Ishikawa (cell line): ENCODE data around the gene KRT31.

Source experiments
- CEBPB ChIP-seq: IDR thresholded peaks from 2 replicates; pipeline ENCODE4 v1.6.1; 2012
- CREB1 ChIP-seq: IDR thresholded peaks from 2 replicates; pipeline ENCODE4 v1.6.1; 2012; ENCODE audit warnings: low read depth
- EGR1 ChIP-seq: IDR thresholded peaks from 2 replicates; pipeline ENCODE4 v1.6.1; 2012
- EP300 ChIP-seq: IDR thresholded peaks from 2 replicates; pipeline ENCODE4 v1.6.1; 2012; ENCODE audit warnings: borderline replicate concordance
- FOXM1 ChIP-seq: IDR thresholded peaks from 2 replicates; pipeline ENCODE4 v1.6.1; 2012; ENCODE audit warnings: low read depth, borderline replicate concordance
- NFIC ChIP-seq: IDR thresholded peaks from 2 replicates; pipeline ENCODE4 v1.6.1; 2012
- RAD21 ChIP-seq: IDR thresholded peaks from 2 replicates; pipeline ENCODE4 v1.6.1; 2012; ENCODE audit warnings: low read depth
- REST ChIP-seq: IDR thresholded peaks from 2 replicates; pipeline ENCODE4 v1.6.1; 2012; ENCODE audit warnings: low read depth, mild to moderate bottlenecking
- TAF1 ChIP-seq: IDR thresholded peaks from 2 replicates; pipeline ENCODE4 v1.6.1; 2012; ENCODE audit warnings: low read depth, mild to moderate bottlenecking
- TCF12 ChIP-seq: IDR thresholded peaks from 2 replicates; pipeline ENCODE4 v1.6.1; 2012; ENCODE audit warnings: low read depth
- TEAD4 ChIP-seq: IDR thresholded peaks from 2 replicates; pipeline ENCODE4 v1.6.1; 2012
- YY1 ChIP-seq: IDR thresholded peaks from 2 replicates; pipeline ENCODE4 v1.6.1; 2012; ENCODE audit warnings: low read depth
- ZBTB7A ChIP-seq: IDR thresholded peaks from 2 replicates; pipeline ENCODE4 v1.6.1; 2012; ENCODE audit warnings: low read depth
- TF ChIP-seq, protein P1 (sequence below): IDR thresholded peaks from 2 replicates; pipeline ENCODE4 v1.6.1; 2012
- TF ChIP-seq, protein P2 (sequence below): IDR thresholded peaks from 2 replicates; pipeline ENCODE4 v1.6.1; 2012

KRT31 gene

DNA sequence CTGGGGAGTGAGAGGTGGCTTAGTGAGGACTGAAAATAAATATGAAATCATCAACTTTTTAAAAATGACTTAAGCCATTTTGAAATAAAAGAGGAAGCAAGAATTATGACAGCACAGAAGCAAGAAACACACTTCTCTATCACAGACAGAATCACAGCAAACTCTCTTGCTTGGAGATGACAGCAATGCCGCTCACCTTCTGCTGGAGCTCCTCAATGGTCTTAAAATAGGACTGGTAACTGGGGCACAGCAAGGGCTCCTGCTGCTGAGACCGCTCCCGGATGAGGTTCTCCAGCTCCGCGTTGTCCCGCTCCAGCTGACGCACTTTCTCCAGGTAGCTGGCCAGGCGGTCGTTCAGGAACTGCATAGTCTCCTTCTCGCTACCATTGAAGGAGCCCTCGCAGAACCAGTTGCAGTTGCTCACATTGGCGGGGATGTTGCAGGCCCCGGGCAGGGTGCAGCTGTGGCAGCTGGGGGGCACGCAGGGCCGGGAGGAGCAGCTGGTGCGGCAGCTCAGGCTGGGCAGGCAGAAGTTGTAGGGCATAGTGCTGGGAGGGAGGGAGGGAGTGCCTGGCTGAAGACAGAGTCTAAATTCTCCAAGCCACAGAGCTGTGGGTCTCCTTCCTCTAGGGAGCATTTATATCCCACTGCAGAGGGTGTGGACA, at the start of gene KRT31:
KRT31 (minus strand) TSS at position 613 of the 665 bp plus-strand sequence; CDS start at position 544, 69 bp downstream.
- TF ChIP-seq YY1 (no peak), TEAD4 (no peak), RAD21 (no peak), EP300 (no peak), FOXM1 (no peak), CEBPB (no peak), TAF1 (no peak), ZBTB7A (no peak), EGR1 (no peak), TCF12 (no peak), NFIC (no peak), CREB1 (no peak), REST (no peak)
- TF ChIP-seq, protein P1, sequence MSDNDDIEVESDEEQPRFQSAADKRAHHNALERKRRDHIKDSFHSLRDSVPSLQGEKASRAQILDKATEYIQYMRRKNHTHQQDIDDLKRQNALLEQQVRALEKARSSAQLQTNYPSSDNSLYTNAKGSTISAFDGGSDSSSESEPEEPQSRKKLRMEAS = no peak
- TF ChIP-seq, protein P2, sequence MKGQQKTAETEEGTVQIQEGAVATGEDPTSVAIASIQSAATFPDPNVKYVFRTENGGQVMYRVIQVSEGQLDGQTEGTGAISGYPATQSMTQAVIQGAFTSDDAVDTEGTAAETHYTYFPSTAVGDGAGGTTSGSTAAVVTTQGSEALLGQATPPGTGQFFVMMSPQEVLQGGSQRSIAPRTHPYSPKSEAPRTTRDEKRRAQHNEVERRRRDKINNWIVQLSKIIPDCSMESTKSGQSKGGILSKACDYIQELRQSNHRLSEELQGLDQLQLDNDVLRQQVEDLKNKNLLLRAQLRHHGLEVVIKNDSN = no peak

- TF ChIP-seq TCF12 = no peak
- no peak for TF ChIP-seq CEBPB
- TF ChIP-seq CREB1 = no peak
- TF ChIP-seq RAD21 = no peak
- no peak for TF ChIP-seq NFIC
- TF ChIP-seq TAF1 = no peak
- no peak for TF ChIP-seq YY1
- no peak for TF ChIP-seq REST
- no peak for TF ChIP-seq EGR1
- TF ChIP-seq, protein P2 = no peak
Measured at GRCh38 chr17:41446806-41447205, 49.4 kb upstream of the KRT31 start.

GRCh38 chr17:41444640-41445039, 47.2 kb upstream of the KRT31 start:
- TF ChIP-seq CEBPB (no peak), EGR1 (no peak), EP300 (no peak), RAD21 (no peak), YY1 (no peak), ZBTB7A (no peak), CREB1 (no peak), NFIC (no peak), REST (no peak), FOXM1 (no peak)
- TF ChIP-seq, protein P2 = no peak
- TF ChIP-seq, protein P1 = no peak

DNA sequence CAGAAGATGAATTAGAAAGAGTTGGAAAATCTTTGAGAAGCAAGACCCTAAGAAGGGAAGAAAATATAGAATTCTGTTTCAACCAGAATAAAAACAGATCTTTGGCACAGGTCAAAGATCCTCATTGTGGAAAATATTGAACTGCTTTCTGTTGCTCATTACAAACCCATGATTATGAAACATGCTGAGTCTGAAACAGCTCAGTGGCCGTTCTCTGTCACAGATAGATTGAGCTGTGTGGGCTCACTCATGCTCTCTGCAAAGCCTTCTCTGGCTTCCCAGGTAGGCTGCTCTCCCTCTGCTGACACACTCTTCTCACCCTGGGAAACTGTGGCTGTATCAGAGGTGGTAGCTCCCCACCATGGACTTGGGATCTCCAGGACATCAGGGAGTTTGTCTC, 46.8 kb upstream of the KRT31 start:
- TF ChIP-seq TCF12 = no peak

DNA sequence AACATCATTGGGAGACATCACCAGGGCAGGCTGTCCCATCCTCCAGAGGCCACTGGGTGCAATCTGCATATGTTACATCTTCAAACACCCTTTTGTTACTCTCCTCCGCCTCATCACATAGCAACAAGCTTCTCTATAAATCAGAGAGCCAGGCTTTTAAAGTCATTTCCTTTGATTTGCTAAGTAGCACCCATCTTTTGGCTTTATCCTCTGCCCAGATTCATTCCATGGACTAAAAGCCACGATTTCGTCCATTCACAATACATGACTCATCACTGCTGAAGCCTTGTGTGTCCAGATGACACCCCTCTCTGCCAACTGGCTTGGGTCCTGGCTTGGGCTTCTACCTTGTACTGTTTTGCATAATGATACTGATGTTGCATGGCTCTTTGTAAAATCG, 45.3 kb upstream of the KRT31 start:
- TF ChIP-seq YY1 = no peak
- TF ChIP-seq, protein P1 = no peak
- no peak for TF ChIP-seq NFIC
- TF ChIP-seq TCF12 = no peak
- TF ChIP-seq, protein P2 = no peak
- TF ChIP-seq TAF1 = no peak
- TF ChIP-seq EGR1 = no peak
- no peak for TF ChIP-seq RAD21
- TF ChIP-seq ZBTB7A = no peak
- no peak for TF ChIP-seq EP300
- no peak for TF ChIP-seq TEAD4
- no peak for TF ChIP-seq CEBPB
